GM23338 (cell line): ENCODE results near the gene HDHD5. TPM values are rescaled to one million over a fixed set of nuclear protein-coding genes. Genes with fewer than 3 reads are reported as not detected.

Experiments
- ATAC-seq: fragments of 200-7000 bp; cut with Tn5 transposase; 3 replicates; pipeline ENCODE4 v1.9.1; 2020
- DNase-seq: peaks from one replicate; pipeline ENCODE4 v3.0.0-alpha.2; 2015; ENCODE audit warnings: low spot score
- H2AFZ ChIP-seq: fragments of 200-600 bp; sonication (generic); 2 replicates; pipeline ENCODE4 v1.8.0; 2016; ENCODE audit warnings: antibody characterized with exemption, mild to moderate bottlenecking, moderate library complexity
- H3F3A ChIP-seq: fragments of 200-600 bp; sonication (generic); replicated peaks from 2 replicates; pipeline ENCODE4 v1.8.0; 2017; ENCODE audit warnings: antibody characterized with exemption, mixed run types, low read depth
- H3K27ac ChIP-seq: fragments of 200-600 bp; sonication (generic); 2 replicates; pipeline ENCODE4 v1.6.1; 2016; ENCODE audit warnings: low read depth
- H3K27me3 ChIP-seq: fragments of 200-600 bp; sonication (generic); 2 replicates; pipeline ENCODE4 v1.8.0; 2016; ENCODE audit warnings: mild to moderate bottlenecking, mixed run types, moderate library complexity; ENCODE audit not compliant: insufficient read depth
- H3K36me3 ChIP-seq: fragments of 200-600 bp; sonication (generic); 2 replicates; pipeline ENCODE4 v1.8.0; 2016; ENCODE audit warnings: mild to moderate bottlenecking; ENCODE audit not compliant: insufficient read depth
- H3K4me1 ChIP-seq: fragments of 200-600 bp; sonication (generic); 2 replicates; pipeline ENCODE4 v1.8.0; 2016; ENCODE audit warnings: mild to moderate bottlenecking, moderate library complexity; ENCODE audit not compliant: insufficient read depth
- H3K4me2 ChIP-seq: fragments of 200-600 bp; sonication (generic); 2 replicates; pipeline ENCODE4 v1.7.1; 2017; ENCODE audit warnings: mixed run types
- H3K4me3 ChIP-seq: fragments of 200-600 bp; sonication (generic); 2 replicates; pipeline ENCODE4 v1.6.1; 2016; ENCODE audit warnings: mixed run types
- H3K79me2 ChIP-seq: fragments of 200-600 bp; sonication (generic); replicated peaks from 2 replicates; pipeline ENCODE4 v1.8.0; 2017; ENCODE audit warnings: mild to moderate bottlenecking; ENCODE audit not compliant: insufficient read depth
- H3K9me2 ChIP-seq: fragments of 200-600 bp; sonication (generic); 2 replicates; pipeline ENCODE4 v1.8.0; 2017; ENCODE audit not compliant: insufficient read depth
- H4K20me1 ChIP-seq: fragments of 200-600 bp; sonication (generic); replicated peaks from 2 replicates; pipeline ENCODE4 v1.8.0; 2017; ENCODE audit warnings: mild to moderate bottlenecking; ENCODE audit not compliant: insufficient read depth
- H3K27ac Mint-ChIP-seq: 2 replicates; pipeline ENCODE4 v1.8.0; 2020; ENCODE audit warnings: inconsistent platforms, mild to moderate bottlenecking, moderate library complexity, mixed read lengths
- H3K27me3 Mint-ChIP-seq: 3 replicates; pipeline ENCODE4 v1.8.0; 2022; ENCODE audit warnings: low read depth, mild to moderate bottlenecking, moderate library complexity, mixed read lengths, inconsistent platforms; ENCODE audit not compliant: insufficient read depth, poor library complexity
- H3K36me3 Mint-ChIP-seq: 3 replicates; pipeline ENCODE4 v1.8.0; 2021; ENCODE audit warnings: low read depth, mild to moderate bottlenecking, inconsistent platforms, moderate library complexity, mixed read lengths
- H3K4me1 Mint-ChIP-seq: 3 replicates; pipeline ENCODE4 v1.8.0; 2020; ENCODE audit warnings: mild to moderate bottlenecking, inconsistent platforms, mixed read lengths
- H3K4me3 Mint-ChIP-seq: 3 replicates; pipeline ENCODE4 v1.8.0; 2021; ENCODE audit warnings: moderate library complexity, mild to moderate bottlenecking, inconsistent platforms, mixed read lengths
- H3K9me3 Mint-ChIP-seq: 3 replicates; pipeline ENCODE4 v1.8.0; 2020; ENCODE audit warnings: moderate library complexity, mild to moderate bottlenecking, inconsistent platforms, mixed read lengths
- CREB1 ChIP-seq: fragments of 250-450 bp; sonication (Bioruptor Pico); IDR thresholded peaks from 2 replicates; pipeline ENCODE4 v1.5.0; 2020; ENCODE audit warnings: low read depth, mild to moderate bottlenecking, moderate library complexity
- CTCF ChIP-seq, 2 experiments: fragments of 200-600 bp in 1 of 2; sonication (generic) in 1 of 2; conservative IDR thresholded peaks; 2 replicates each; pipeline versions ENCODE4 v1.5.1 to v1.6.1; 2016 to 2017; ENCODE audit warnings: antibody characterized with exemption in 2 of 2, low read depth in 2 of 2, mild to moderate bottlenecking in 2 of 2, moderate library complexity in 1 of 2
- EZH2 ChIP-seq: fragments of 200-600 bp; sonication (generic); IDR thresholded peaks from one replicate; pipeline ENCODE4 v1.8.0; 2017; ENCODE audit warnings: antibody characterized with exemption, mild to moderate bottlenecking, low read depth; ENCODE audit not compliant: unreplicated experiment
- NANOG ChIP-seq: IDR thresholded peaks from 2 replicates; pipeline ENCODE4 v1.6.1; 2016; ENCODE audit warnings: antibody characterized with exemption, borderline replicate concordance
- POLR2AphosphoS5 ChIP-seq: IDR thresholded peaks from 2 replicates; pipeline ENCODE4 v1.6.1; 2016; ENCODE audit warnings: antibody characterized with exemption, low read depth
- REST ChIP-seq: IDR thresholded peaks from one replicate; pipeline ENCODE4 v1.6.1; 2018; ENCODE audit warnings: antibody characterized with exemption; ENCODE audit not compliant: unreplicated experiment
- ZNF331 ChIP-seq: fragments of 250-450 bp; sonication (Bioruptor Pico); IDR thresholded peaks from 2 replicates; pipeline ENCODE4 v1.5.0; 2020; ENCODE audit warnings: low read depth, mild to moderate bottlenecking, moderate library complexity
- ZNF462 ChIP-seq: fragments of 250-450 bp; sonication (Bioruptor Pico); IDR thresholded peaks from 2 replicates; pipeline ENCODE4 v1.5.0; 2020; ENCODE audit warnings: mild to moderate bottlenecking, moderate library complexity
- polyA plus RNA-seq: library from polyadenylated mRNA; unstranded; fragments of >200 nt; fragmentation: Nextera tagmentation; extraction: Ambion mirVana; gene quantifications from 2 replicates; pipeline ENCODE4 v1.2.1, GENCODE V29; 2016
- total RNA-seq: library from RNA; depleted of rRNA; stranded (reverse); fragments of >200 nt; shearing (Covaris generic); gene quantifications from 2 replicates; pipeline ENCODE4 v1.2.3, GENCODE V29; 2014

HDHD5 gene
- total and polyA plus RNA-seq, 2 experiments from 2014 or later: 70.0 to 116 TPM

GRCh38 chr22:17158176-17158567 lies 905 bp downstream of the HDHD5 start:
- peaks cover 13% of the 10 kb centered on the region for H3K27me3 Mint-ChIP-seq
- no peaks in the 10 kb centered on the region for H3K36me3 ChIP-seq
- no peak overlapping the region for H3K27ac Mint-ChIP-seq
- H3K4me3 Mint-ChIP-seq: peak overlapping the region; percentile 85
- H3K4me3 ChIP-seq: peak overlapping the region; percentile 85
- H2AFZ ChIP-seq: peak overlapping the region; percentile 90
- H3F3A ChIP-seq: peaks cover 11% of the 10 kb centered on the region; the same call in 1 of the 2 replicates
- H3K36me3 Mint-ChIP-seq: peaks cover 14% of the 10 kb centered on the region
- peaks cover 20% of the 10 kb centered on the region for H3K4me1 Mint-ChIP-seq
- peaks cover 21% of the 10 kb centered on the region for H3K4me1 ChIP-seq
- ATAC-seq: no peak
- peak overlapping the region; percentile 92 for H3K4me2 ChIP-seq
- peaks cover 52% of the 10 kb centered on the region for H3K79me2 ChIP-seq
- TF ChIP-seq ZNF462 (CRISPR knock-in tag) (no peak), CREB1 (0 out of 2 replicates have a peak, but pooled peaks have one; percentile 4), POLR2AphosphoS5 (no peak), ZNF331 (no peak), EZH2 (no peak), CTCF (conservative IDR thresholded peaks at IDR 0.05; ENCODE audit: low read depth in 2 of 2) (no peak), REST (no peak), NANOG (no peak)
- peaks cover 7% of the 10 kb centered on the region; the same call in 1 of the 2 replicates for H3K27me3 ChIP-seq
- no peak for DNase-seq
- H4K20me1 ChIP-seq: peaks cover 23% of the 10 kb centered on the region
- H3K27ac ChIP-seq: 0 out of 2 replicates have a peak overlapping the region, but pooled peaks have one; percentile 14
- no peaks in the 10 kb centered on the region for H3K9me3 Mint-ChIP-seq
- H3K9me2 ChIP-seq: no peaks in the 10 kb centered on the region
